Epithelial cell of esophagus (primary cell): ENCODE results near the gene RNF17.

Experiments used
- DNase-seq: peaks from one replicate; pipeline ENCODE4 v3.0.0; 2010; ENCODE audit warnings: low read depth
- H3K4me3 ChIP-seq: 2 replicates; pipeline ENCODE4 v1.5.1; 2011; ENCODE audit warnings: mild to moderate bottlenecking, low read length, control low read depth
- CTCF ChIP-seq: IDR thresholded peaks from 2 replicates; pipeline ENCODE4 v1.5.1; 2011; ENCODE audit warnings: low read depth, mild to moderate bottlenecking, low read length, control low read depth, inconsistent platforms; ENCODE audit not compliant: insufficient read depth; ENCODE audit errors: missing control alignments

RNF17 gene

GRCh38 chr13:24740014-24740890, 23.7 kb upstream of the RNF17 start:
- no peak for DNase-seq
- TF ChIP-seq CTCF = no peak
- no peak overlapping the region for H3K4me3 ChIP-seq

GRCh38 chr13:24741016-24741662, 22.8 kb upstream of the RNF17 start:
- no peak overlapping the region for H3K4me3 ChIP-seq
- DNase-seq = peak; percentile 22
- TF ChIP-seq CTCF = peak; percentile 30

- TF ChIP-seq CTCF = no peak
- DNase-seq = no peak
Measured at GRCh38 chr13:24741791-24742190, 22.2 kb upstream of the RNF17 start.

GRCh38 chr13:24742294-24742693, 21.7 kb upstream of the RNF17 start:
- TF ChIP-seq CTCF = no peak
- peak; percentile 79 for DNase-seq

More at GRCh38 chr13:24741791-24742190, 22.2 kb upstream of the RNF17 start:
- H3K4me3 ChIP-seq = no peak overlapping the region

GRCh38 chr13:24742977-24743376, 21.0 kb upstream of the RNF17 start:
- TF ChIP-seq CTCF = no peak
- no peak overlapping the region for H3K4me3 ChIP-seq

More at GRCh38 chr13:24742294-24742693, 21.7 kb upstream of the RNF17 start:
- H3K4me3 ChIP-seq = no peak overlapping the region

GRCh38 chr13:24744247-24744646, 19.7 kb upstream of the RNF17 start:
- no peak overlapping the region for H3K4me3 ChIP-seq
- TF ChIP-seq CTCF = no peak
- DNase-seq = no peak

More at GRCh38 chr13:24742977-24743376, 21.0 kb upstream of the RNF17 start:
- no peak for DNase-seq
